ENCODE measurements around the gene ANKRD53.

DNA sequence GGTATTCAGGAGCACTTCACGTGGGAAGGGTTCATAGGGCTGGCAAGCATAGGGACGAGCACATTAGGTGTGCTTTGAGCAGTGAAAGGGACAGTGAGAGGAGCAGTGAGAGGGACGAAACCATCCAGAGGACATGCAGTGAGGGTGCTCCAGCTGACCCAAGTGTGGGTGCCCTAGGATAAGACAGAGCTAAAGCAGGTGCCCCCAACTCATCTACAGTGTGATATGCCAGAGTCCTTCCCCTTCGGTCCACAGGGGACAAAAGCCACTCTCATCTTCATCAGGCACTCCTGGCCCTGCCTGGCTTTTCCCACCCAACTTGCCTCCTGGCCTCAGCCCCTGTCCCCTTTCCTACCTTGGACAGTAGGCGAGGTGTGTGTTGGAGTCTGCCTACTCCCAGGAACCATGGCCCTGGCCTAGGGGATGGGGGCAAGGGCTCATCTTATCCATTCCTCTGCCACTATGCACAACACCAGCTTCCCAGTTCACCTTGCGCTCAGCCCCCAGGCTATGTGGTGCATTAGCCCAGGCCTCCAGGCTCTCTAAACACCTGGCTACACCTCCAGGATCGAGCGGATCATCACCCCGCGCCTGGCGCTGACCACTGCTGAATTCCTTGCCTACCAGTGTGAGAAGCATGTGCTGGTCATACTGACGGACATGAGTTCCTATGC lies 16.1 kb upstream of the ANKRD53 start:
- TF ChIP-seq, protein P1, sequence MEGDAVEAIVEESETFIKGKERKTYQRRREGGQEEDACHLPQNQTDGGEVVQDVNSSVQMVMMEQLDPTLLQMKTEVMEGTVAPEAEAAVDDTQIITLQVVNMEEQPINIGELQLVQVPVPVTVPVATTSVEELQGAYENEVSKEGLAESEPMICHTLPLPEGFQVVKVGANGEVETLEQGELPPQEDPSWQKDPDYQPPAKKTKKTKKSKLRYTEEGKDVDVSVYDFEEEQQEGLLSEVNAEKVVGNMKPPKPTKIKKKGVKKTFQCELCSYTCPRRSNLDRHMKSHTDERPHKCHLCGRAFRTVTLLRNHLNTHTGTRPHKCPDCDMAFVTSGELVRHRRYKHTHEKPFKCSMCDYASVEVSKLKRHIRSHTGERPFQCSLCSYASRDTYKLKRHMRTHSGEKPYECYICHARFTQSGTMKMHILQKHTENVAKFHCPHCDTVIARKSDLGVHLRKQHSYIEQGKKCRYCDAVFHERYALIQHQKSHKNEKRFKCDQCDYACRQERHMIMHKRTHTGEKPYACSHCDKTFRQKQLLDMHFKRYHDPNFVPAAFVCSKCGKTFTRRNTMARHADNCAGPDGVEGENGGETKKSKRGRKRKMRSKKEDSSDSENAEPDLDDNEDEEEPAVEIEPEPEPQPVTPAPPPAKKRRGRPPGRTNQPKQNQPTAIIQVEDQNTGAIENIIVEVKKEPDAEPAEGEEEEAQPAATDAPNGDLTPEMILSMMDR (IDR thresholded peaks at IDR 0.05; ENCODE audit: low read depth, low read length, poor library complexity, severe bottlenecking): no peak
- TF ChIP-seq EZH2phosphoT487 (IDR thresholded peaks at IDR 0.05; ENCODE audit: borderline replicate concordance, low read length): no peak

All from DOHH2 (cell line).